Stimulated activated CD4-positive, alpha-beta T cell treated with anti-CD3 and anti-CD28 coated beads, TNF-alpha, amount 100 ng/mL, for 24 hours (primary cell): ENCODE data around the gene POGLUT3.

ENCODE experiments used
- DNase-seq, 3 experiments: peaks; one replicate each; pipeline ENCODE4 v3.0.0-alpha.2; 2020; ENCODE audit warnings: low read depth in 3 of 3

POGLUT3 gene, protein sequence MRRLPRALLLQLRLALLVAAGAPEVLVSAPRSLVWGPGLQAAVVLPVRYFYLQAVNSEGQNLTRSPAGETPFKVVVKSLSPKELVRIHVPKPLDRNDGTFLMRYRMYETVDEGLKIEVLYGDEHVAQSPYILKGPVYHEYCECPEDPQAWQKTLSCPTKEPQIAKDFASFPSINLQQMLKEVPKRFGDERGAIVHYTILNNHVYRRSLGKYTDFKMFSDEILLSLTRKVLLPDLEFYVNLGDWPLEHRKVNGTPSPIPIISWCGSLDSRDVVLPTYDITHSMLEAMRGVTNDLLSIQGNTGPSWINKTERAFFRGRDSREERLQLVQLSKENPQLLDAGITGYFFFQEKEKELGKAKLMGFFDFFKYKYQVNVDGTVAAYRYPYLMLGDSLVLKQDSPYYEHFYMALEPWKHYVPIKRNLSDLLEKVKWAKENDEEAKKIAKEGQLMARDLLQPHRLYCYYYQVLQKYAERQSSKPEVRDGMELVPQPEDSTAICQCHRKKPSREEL

DNA sequence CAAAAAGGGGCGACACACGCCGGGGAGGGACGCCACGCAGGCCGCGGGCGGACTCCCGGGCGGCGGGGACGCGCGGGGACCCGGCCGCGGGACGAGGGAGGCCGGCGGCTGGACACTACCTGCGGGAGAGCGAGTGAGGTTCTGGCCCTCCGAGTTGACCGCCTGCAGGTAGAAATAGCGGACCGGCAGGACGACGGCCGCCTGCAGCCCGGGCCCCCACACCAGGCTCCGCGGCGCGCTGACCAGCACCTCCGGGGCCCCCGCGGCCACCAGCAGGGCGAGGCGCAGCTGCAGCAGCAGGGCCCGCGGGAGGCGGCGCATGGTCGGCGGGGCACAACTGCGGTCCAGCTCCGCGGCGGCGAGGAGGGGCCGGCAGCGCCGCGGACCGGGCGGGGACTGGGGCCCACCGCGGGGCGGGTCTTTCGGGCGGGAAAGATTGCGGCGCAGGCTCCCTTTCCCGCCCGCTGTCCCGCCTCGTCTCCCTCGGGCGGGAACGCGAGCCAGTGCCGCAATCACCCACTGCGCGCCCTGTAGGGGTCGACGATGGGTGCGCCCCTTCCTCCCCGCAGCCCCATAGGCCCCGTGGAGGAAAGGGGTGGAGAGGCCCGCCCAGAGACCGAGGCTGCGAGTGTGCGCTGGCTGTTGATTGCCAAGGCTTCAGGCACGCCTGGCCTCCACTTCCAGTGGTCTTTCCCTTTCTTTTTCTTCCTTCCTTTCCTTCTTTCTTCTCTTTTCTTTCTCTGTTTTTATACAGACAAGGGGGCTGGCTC, at the start of gene POGLUT3:
TSS of gene POGLUT3 (minus strand) at position 339 of the 770 bp plus-strand sequence. CDS start at position 321, 18 bp downstream.
- DNase-seq: peak in 2 of 3 experiments; percentile 3 to 38

DNA sequence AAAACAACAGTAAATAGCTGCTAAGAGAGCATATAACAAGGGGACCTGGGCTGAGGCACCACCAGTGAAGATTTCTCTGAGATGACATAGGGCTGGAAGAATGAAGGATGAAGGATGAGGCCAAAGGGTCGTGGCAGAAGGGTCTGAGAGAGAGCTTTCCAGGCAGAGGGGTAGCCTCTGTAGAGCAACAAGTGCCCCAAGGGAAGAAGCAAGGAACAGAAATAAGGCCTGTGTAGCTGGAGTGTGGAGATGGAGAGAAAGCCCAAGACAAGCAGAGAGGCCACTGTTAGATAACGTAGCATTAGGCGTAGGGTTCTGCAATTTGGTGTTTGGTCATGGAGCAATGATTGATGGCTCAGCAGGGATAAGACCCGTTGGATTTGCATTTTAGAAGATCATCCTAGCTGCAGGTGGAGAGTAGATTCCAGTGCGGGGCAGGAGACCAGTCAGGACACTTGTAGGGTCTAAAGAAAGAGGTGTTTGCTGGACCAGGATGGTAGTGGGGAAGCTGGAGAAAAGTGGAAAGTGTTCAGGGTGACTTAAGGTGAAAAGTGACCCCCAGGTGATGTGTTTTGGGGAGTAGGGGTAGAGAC, 47.8 kb upstream of the POGLUT3 start:
- no peak for DNase-seq

DNA sequence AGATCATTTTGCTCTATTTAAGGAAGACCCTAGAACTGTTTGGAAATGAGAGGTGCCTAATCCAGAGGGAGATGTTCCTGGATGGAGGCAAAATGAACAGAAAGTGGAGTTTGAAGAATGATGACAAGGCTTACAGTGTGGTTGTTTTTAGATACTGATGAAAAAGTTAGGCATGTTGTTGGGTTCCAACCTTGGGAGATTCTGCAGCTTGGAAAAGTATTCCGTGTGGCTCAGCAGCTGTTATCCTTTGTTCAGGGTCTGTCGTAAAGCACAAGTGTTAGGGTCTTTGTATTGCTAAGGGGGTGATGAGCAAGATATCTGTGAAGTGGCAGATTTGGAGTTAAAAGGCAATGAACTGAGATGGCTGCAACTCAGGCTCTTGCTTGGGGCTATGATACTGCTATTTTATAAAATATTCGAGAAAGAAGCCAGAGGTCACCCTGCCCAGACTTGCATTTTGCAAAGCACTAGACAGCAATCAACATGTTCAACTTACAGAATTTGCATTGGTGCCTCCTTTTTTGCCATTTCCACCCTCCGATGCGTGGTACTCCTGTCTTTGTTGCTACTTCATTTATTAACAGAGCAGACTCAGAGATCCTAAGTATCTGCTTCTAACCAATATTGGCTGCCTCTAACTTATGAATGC, 45.3 kb upstream of the POGLUT3 start:
- no peak for DNase-seq

DNA sequence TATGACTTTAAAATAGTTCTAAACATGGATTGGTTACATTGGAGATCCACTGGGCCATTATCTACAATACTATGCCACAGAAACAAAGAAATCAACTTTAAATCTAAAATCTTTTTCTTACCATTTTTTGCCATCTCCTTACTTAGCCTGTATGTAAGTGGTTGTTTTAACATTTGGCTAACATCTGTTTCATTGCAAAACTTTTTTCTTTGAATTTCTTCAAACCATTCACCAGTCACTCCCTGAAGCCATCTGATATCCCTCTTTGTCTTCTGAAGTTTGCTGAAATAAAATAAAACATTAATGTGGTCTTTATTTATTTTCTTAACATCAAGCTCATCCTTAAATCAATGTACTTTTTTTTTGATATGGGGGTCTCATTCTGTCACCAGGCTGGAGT, 43.3 kb upstream of the POGLUT3 start:
- DNase-seq: no peak

DNA sequence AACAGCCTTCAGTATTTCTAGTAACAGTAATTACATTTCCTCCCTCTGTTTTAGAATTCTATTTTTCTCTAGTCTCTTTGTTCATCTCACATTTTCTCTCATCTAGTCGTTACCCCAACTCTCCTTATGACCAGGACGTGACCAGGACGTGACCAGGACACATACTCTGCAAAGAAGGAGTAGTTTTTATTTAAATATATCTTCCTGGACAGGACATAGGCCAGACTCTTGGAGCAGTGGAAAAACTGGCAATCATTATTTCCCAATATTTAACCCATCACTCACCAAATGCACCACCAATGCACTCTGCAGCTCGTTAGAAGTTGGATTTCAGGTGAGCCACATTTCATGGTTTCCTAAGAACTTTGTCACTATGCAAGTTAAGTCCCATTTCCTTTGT, 40.3 kb upstream of the POGLUT3 start:
- no peak for DNase-seq

DNA sequence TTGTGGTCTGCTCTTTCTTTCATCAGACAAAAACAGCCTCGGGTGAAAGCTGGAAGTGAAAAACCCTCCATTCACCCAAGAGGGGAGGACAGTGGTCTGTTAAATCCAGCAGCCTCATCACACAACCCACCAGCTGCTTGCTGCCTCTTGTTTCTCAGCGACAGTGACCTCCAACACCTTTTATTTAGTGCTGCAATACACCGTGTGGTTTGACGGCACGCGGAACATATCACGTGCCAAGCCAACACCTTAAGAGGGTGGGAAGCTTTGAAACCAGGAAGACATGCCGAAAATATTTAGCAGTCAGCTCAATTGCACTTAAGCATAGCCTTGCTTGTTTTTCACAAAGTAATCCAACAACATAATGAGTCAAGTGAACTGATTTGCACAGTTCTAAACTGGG, 39.8 kb upstream of the POGLUT3 start:
- DNase-seq: no peak

DNA sequence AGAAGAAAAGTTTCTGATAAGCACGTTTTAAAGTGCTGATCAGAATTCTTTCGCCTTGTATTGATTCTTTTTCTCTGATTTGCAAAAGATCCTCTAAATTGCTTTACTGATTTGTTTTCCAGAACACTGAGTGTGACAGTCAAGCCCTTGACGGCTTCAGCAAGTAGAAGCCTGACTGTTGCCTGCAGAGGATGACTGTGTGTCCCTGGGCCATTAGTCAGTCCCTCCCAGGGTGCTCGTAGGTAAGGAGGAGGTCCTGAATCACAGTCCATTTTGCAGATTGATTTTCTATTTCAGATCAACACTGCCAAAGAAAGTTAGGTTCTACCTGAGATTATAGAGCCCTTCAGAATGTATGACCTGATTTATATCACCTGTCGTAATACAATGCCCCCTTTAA, 38.6 kb upstream of the POGLUT3 start:
- no peak for DNase-seq

DNA sequence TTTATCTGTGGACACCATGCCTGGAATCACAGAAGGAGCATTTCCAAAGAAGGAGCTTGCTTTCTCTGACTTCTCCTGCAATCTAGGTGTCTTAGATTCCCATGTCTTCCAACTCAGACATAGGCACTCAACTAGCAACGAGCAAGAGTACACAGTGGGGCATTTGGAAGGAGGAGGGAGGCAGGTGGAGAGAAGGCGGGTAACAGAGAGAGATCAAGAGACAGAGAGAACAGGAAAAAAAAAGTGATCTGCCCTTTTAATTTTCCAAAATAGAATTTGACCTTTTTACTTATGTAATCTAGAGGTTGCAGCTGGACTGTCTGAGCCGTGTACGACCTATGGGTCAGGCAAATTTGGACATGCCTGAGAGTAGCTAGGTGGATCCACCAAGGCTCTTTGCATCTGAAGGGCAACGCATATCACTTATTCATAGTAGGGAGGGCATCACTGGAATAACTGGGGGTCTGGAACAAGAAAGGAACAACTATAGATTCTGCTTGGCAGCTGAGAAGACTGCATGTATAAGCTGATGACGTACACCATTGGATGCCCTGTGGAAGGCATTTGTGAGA, 37.3 kb upstream of the POGLUT3 start:
- DNase-seq: no peak

DNA sequence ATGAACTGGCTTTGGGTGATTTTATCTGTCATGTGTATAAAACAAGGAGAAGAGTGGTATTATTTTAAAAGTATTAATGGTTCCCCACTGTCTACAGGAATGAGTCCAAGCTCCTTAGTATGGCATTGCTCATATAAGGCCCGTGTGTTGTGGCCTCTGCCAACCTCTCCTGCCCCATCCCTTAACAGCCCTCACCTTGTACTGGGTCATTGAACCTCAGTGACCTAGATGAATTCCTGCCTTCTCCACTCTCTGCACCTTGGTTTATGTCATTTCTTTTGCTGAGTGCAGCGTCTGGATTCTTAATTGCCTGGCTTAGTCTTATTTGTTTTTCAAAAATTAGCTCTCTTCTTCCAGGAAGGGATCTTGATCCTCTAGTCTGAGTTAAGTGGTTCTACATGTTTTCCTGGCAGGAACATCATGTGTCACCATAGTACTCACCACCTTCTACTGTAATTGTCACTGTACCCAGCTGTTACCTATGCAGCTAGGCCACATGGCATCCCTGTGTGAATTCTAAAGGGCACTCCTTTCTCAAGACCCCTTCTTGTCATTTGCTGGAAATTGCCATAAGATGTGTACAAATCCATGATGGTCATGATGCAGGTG, 36.2 kb upstream of the POGLUT3 start:
- no peak for DNase-seq

DNA sequence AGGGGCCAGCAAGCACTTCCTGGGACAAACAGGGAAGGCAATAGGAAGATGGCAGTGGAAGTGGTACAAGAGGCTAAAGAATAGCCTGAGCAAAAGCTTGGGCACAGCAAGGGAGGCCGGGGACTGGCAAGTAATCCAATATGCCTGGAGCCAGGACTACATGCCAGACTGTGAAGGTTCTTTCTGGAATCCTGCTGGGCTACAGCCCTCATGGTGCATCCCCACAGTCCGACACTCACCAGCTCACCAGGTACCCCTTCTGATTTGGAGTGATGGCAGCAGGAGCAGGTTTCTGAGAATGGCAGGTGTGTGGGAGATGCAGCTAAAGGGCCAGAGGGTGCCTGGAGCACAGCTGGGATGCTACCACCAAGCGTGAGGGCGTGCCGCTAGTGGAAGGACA, 32.2 kb upstream of the POGLUT3 start:
- no peak for DNase-seq

DNA sequence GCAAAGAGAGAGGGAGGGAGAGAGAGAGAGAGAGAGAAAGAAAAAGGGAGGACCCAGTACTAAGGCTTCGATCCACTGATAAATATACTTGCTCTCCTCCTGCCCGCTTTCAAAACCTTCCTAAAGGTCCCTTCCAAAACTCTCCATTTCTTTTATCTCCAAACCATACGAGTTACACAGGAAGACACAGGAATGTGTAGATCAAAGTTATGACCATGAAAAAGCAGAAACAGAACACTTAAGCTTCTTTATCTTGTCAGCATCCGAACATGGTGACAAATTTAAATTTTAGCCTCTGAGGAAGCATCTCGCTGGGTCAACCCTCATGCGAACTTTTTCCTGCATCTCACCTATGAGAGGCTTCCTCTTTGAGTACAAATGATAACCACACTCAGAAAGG, 29.2 kb upstream of the POGLUT3 start:
- no peak for DNase-seq

DNA sequence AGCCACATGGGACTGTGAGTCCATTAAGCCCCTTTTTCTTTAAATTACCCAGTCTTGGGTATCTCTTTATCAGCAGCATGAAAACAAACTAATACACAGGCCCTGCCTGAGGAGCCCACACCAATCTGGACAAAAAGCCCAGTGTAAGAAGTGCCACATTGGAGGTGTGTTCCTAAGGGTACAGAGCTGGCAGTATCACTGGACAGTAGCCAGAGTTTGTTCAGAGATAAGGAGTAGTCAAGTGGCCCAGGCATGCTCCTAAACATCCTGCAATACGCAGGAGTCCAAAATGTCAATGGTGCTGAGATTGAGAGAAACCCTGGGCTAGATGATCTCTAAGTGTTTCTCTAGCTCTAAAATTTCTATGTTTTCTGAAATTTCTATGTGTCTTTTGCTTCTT, 27.0 kb upstream of the POGLUT3 start:
- no peak for DNase-seq

DNA sequence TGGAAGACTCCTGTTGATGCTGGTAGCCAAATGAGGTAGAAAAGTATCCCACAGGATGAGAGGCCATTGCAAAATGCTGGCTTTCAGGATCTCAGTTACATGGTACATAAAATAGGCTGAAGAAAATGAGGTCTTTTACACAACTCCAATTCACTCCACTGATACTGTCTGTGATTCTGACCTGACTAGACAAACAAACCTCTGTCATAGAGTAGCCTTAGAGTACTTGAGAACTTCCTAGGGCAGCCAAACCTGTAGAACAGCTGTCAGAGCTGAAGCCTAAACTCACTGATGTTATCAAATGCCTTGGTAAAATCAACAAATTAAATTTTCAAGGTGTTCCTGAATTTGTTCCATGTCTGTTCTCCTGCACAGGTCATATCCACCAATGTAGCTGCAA, 26.2 kb upstream of the POGLUT3 start:
- no peak for DNase-seq

DNA sequence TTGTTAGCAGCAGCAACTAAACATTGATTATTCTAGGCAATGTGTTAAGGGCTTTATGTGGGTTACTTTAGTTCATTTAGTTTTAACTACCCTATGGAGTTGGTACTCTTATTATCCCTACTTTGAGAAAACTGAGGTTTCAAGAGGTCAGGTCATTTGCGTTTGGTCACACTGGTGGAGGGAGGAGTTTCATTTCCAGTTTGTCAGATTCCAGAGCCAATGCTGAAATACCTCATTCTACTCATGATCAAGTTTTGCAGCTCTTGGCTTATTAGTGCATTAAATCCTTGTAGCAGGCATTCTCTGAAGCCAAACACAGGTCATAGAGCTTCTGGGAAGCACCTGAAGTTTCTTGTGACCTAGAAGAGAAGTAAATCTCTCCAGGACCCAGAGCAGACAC, 24.1 kb upstream of the POGLUT3 start:
- DNase-seq: no peak

DNA sequence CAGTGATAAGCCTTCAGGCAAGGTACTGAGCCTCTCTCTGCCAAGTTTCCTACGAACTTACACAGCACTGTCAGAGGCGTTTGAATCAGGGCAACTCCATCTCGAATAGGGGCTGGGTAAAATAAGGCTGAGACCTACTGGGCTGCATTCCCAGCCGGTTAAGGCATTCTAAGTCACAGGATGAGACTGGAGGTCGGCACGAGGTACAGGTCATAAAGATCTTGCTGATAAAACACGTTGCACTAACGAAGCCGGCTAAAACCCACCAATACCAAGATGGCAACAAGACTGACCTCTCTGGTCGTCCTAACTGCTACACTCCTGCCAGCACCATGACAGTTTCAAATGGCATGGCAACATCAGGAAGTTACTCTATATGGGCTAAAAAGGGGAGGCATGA, 20.4 kb upstream of the POGLUT3 start:
- no peak for DNase-seq

DNA sequence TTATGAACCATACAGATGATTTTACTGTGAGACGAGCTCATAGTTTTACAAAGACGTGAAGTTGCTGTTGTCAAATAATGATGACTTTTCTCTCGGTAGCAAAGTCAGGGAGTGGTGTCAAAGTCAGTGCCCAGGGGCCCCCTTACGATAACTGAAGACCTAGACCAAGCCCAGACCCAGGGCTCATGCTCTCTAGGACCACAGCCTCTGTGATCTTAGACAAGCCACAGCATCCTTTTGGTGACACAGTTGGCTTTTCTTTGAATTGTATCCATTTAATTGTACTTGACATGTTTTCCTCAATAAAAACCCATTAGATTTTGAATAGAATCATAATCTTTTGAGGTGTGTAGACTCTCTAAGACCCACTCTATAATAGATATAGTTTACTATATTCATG, 17.9 kb upstream of the POGLUT3 start:
- DNase-seq: no peak

DNA sequence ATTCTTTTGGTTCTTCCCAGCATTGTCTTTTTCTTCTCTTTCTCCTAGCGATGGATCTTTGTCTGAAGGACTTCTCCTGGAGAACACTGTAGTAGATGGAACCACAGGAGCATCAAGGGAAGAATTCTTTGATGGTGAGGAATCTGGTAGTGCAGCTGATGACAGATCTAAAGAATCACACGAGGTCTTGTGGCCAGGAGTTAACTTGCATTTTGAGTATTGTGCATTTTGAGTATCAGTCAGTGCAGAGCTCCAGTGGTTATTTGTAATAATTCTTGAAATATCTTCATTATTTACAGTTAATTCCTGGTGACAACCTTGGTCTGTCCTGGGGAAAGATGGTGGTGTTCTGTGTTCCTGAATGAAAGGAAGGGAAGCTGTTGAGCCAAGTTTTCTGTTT, 14.5 kb upstream of the POGLUT3 start:
- no peak for DNase-seq

DNA sequence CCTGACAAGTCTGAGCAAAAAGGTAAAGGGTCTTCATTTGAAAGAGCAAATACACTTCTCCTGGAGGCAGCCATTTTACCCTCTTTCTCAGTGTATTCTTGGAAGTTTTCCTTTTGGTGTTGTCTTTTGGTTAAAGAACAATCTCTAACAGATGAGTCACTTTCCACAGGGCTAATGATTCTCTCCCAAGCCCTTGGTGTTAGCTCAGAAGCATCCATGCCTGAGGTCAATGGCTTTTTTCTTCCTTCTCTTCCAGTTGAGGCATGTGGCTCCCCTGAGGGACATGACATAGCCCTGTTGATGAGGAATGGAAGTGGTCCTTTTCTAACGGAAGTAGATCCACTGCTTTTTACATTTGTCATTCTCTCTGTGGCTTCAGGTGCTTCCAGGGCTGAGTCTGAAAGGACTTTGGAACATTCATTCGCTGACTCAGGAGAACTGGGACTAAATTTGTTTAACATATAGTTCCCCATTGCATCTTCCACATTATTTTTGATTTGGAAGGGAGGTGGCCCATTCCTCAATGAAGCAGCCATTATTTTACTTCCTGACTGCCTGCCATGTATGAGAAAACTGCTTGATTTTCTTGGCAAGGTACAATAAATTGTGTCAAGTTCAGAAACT, 13.8 kb upstream of the POGLUT3 start:
- no peak for DNase-seq

DNA sequence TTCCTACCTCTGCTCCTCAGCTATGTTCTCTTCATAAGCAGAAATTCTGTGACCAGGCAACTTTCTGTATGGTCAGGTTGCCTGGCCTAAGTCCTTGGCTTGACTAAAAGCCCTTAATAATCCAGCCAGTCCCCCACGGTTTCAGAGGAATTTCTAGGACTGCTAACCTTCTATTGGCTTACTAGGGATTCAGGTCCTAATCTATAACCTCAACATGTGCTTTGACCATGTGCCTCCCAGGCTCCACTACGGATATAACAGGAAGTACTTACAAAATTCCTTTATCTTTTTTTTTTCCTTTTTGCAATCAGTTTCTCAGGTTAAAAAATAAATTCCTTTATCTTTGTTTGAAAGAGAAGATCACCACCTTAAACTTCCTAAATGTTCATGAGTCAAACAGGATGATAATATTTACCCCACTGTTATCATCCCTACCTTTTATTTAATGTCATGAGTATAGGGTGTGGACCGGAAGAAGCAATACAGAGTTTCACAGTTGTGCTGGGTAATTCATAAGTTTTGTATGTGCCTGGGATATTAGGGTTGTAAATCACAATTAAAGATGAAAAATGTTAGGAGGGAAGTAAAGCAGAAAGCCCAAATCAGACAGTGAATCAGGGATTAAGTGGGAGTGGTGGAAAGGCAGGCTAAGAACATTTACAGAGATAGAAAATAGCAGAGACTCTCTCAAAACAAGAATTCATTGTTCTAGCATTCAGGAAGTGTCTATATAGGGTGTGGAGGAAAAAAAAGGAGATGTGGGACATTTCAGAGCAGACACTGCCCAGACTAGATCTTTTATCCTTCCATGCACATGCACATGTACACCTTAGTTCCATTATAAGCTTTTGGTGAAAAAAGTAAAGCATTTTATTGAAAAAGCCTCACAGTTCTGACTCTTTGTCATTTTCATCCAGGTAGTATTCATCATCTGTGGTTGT, 10.7 kb upstream of the POGLUT3 start:
- DNase-seq: no peak

DNA sequence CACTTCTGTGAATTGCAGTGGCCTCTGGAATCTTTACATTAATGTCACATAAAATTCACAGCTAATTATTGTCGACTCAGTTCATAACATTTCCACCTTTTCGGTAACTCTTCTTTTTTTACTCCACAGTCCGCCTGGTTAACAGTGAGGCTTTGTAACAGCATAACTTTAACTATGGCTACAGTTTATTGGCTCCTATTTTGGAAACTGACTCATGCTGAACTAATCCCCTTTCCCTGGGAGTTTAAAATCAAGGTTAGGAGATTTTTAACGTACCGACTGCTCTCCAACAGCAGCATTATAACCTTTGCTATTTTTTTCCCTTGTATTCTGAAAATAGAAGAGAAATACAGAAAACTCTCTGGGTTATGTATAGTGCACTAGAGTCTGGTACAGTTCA, 3.2 kb upstream of the POGLUT3 start:
- DNase-seq: no peak
